WTC11 (cell line): ENCODE data around the gene CARS1. TPM values are rescaled to one million over a fixed set of nuclear protein-coding genes. Genes with fewer than 3 reads are reported as not detected.
"Not testable (repeated sequence)": the region's sequence is repeated elsewhere in the genome, so short reads cannot be mapped to it uniquely, and the experiment has no call there.

Source experiments
- ATAC-seq: fragments of 200-7000 bp; cut with Tn5 transposase; 2 replicates; pipeline ENCODE4 v1.10.0; 2021; ENCODE audit warnings: mild to moderate bottlenecking, moderate library complexity
- CTCF ChIA-PET: fragments of 300-600 bp; sonication (Branson Sonifier 250); formaldehyde crosslinking; loops from one replicate; lab custom pipeline; 2021; ENCODE audit warnings: antibody characterized with exemption; lab: Charles Lee
- POLR2A ChIA-PET: fragments of 350-600 bp; sonication (Branson Sonifier 250); formaldehyde crosslinking; loops from one replicate; lab custom pipeline; 2021; ENCODE audit warnings: antibody characterized with exemption; lab: Charles Lee
- DNase-seq: peaks from one replicate; pipeline ENCODE4 v3.0.0; 2021; ENCODE audit warnings: low spot score
- H3K27ac Mint-ChIP-seq: 2 replicates; pipeline ENCODE4 v1.8.0; 2021; ENCODE audit warnings: mixed read lengths
- H3K27me3 Mint-ChIP-seq: 2 replicates; pipeline ENCODE4 v1.8.0; 2021; ENCODE audit warnings: low read depth, mild to moderate bottlenecking, moderate library complexity, mixed read lengths
- H3K36me3 Mint-ChIP-seq: 2 replicates; pipeline ENCODE4 v1.8.0; 2021; ENCODE audit warnings: mixed read lengths
- H3K4me1 Mint-ChIP-seq: 2 replicates; pipeline ENCODE4 v1.8.0; 2022; ENCODE audit warnings: mixed read lengths
- H3K4me3 Mint-ChIP-seq: 2 replicates; pipeline ENCODE4 v1.8.0; 2021; ENCODE audit warnings: mild to moderate bottlenecking, moderate library complexity, mixed read lengths
- H3K9me3 Mint-ChIP-seq: 2 replicates; pipeline ENCODE4 v1.8.0; 2021; ENCODE audit warnings: mixed read lengths
- ELF4 ChIP-seq: sonication (generic); formaldehyde crosslinking; IDR thresholded peaks from 2 replicates; pipeline ENCODE4 v1.8.1; 2022; ENCODE audit warnings: low read depth, mild to moderate bottlenecking, moderate library complexity, missing genetic modification reagents
- GTF2I ChIP-seq: fragments of 250-450 bp; sonication (Bioruptor Pico); conservative IDR thresholded peaks from 2 replicates; pipeline ENCODE4 v1.4.0; 2021; ENCODE audit warnings: mild to moderate bottlenecking
- NFE2L1 ChIP-seq: sonication (generic); formaldehyde crosslinking; IDR thresholded peaks from 2 replicates; pipeline ENCODE4 v1.8.1; 2023; ENCODE audit warnings: missing genetic modification reagents
- NFYB ChIP-seq: sonication (generic); formaldehyde crosslinking; conservative IDR thresholded peaks from 2 replicates; pipeline ENCODE4 v1.8.0; 2022; ENCODE audit warnings: low read depth, missing genetic modification reagents
- NR2C2 ChIP-seq: sonication (generic); formaldehyde crosslinking; IDR thresholded peaks from 2 replicates; pipeline ENCODE4 v1.8.0; 2022; ENCODE audit warnings: mild to moderate bottlenecking, missing genetic modification reagents
- RELA ChIP-seq: sonication (generic); formaldehyde crosslinking; IDR thresholded peaks from 2 replicates; pipeline ENCODE4 v1.8.1; 2022; ENCODE audit warnings: missing genetic modification reagents, mild to moderate bottlenecking, borderline replicate concordance
- SMAD4 ChIP-seq: sonication (generic); formaldehyde crosslinking; IDR thresholded peaks from 2 replicates; pipeline ENCODE4 v1.8.0; 2022; ENCODE audit warnings: mild to moderate bottlenecking, missing genetic modification reagents
- ZNF219 ChIP-seq: sonication (generic); formaldehyde crosslinking; IDR thresholded peaks from 2 replicates; pipeline ENCODE4 v1.8.0; 2023; ENCODE audit warnings: missing genetic modification reagents, mild to moderate bottlenecking, borderline replicate concordance
- ZNF232 ChIP-seq: sonication (generic); formaldehyde crosslinking; IDR thresholded peaks from 2 replicates; pipeline ENCODE4 v1.8.0; 2022; ENCODE audit warnings: mild to moderate bottlenecking, missing genetic modification reagents
- ZNF423 ChIP-seq: fragments of 250-450 bp; sonication (Bioruptor Pico); IDR thresholded peaks from 2 replicates; pipeline ENCODE4 v2.1.2; 2022; ENCODE audit warnings: mild to moderate bottlenecking, moderate library complexity
- total RNA-seq: library from RNA; stranded (reverse); gene quantifications from 3 replicates; pipeline ENCODE4 v1.2.3, GENCODE V29; 2021
- TF ChIP-seq, protein P1 (sequence below): fragments of 250-450 bp; sonication (Bioruptor Pico); IDR thresholded peaks from 2 replicates; pipeline ENCODE4 v1.9.0; 2021; ENCODE audit warnings: mild to moderate bottlenecking, borderline replicate concordance
- TF ChIP-seq, protein P2 (sequence below): fragments of 250-450 bp; sonication (Bioruptor Pico); IDR thresholded peaks from 2 replicates; pipeline ENCODE4 v1.9.0; 2021; ENCODE audit warnings: moderate library complexity, mild to moderate bottlenecking, inconsistent platforms, borderline replicate concordance
- TF ChIP-seq, protein P3 (sequence below): sonication (generic); formaldehyde crosslinking; IDR thresholded peaks from 2 replicates; pipeline ENCODE4 v1.8.1; 2022; ENCODE audit warnings: low read depth, missing genetic modification reagents, borderline replicate concordance
- TF ChIP-seq, protein P4 (sequence below): sonication (generic); formaldehyde crosslinking; conservative IDR thresholded peaks from 2 replicates; pipeline ENCODE4 v1.8.1; 2022; ENCODE audit warnings: mild to moderate bottlenecking, missing genetic modification reagents
- TF ChIP-seq, protein P5 (sequence below): sonication (generic); formaldehyde crosslinking; IDR thresholded peaks from 2 replicates; pipeline ENCODE4 v1.8.0; 2022; ENCODE audit warnings: missing genetic modification reagents
- TF ChIP-seq, protein P6 (sequence below): sonication (generic); formaldehyde crosslinking; IDR thresholded peaks from 2 replicates; pipeline ENCODE4 v1.8.0; 2022; ENCODE audit warnings: mild to moderate bottlenecking, missing genetic modification reagents
- TF ChIP-seq, protein P7 (sequence below): sonication (generic); formaldehyde crosslinking; IDR thresholded peaks from 2 replicates; pipeline ENCODE4 v1.8.1; 2023; ENCODE audit warnings: mild to moderate bottlenecking, missing genetic modification reagents

The CARS1 gene
- total RNA-seq, 1 experiment from 2014 or later = 92.0 TPM

DNA sequence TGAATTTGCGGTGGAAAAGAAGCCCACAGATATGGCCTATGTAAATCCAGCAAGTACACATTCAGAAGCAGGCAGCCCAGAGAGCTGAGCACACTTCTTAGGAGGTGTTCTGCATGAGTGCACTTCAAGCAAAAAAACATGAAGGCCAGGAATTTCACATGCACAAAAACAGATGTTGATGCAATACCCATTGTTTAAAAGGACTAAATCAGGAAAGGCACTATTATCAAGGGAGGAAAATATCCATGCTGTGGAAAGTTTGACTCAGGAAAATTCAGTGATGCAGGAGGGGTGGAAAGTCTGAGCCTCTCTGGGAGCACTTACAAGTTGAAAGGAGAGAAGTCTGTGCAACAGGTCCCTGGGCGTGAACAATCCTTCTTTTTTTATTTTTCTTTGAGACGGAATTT lies 15.8 kb upstream of the CARS1 start (continued):
- TF ChIP-seq, protein P1, sequence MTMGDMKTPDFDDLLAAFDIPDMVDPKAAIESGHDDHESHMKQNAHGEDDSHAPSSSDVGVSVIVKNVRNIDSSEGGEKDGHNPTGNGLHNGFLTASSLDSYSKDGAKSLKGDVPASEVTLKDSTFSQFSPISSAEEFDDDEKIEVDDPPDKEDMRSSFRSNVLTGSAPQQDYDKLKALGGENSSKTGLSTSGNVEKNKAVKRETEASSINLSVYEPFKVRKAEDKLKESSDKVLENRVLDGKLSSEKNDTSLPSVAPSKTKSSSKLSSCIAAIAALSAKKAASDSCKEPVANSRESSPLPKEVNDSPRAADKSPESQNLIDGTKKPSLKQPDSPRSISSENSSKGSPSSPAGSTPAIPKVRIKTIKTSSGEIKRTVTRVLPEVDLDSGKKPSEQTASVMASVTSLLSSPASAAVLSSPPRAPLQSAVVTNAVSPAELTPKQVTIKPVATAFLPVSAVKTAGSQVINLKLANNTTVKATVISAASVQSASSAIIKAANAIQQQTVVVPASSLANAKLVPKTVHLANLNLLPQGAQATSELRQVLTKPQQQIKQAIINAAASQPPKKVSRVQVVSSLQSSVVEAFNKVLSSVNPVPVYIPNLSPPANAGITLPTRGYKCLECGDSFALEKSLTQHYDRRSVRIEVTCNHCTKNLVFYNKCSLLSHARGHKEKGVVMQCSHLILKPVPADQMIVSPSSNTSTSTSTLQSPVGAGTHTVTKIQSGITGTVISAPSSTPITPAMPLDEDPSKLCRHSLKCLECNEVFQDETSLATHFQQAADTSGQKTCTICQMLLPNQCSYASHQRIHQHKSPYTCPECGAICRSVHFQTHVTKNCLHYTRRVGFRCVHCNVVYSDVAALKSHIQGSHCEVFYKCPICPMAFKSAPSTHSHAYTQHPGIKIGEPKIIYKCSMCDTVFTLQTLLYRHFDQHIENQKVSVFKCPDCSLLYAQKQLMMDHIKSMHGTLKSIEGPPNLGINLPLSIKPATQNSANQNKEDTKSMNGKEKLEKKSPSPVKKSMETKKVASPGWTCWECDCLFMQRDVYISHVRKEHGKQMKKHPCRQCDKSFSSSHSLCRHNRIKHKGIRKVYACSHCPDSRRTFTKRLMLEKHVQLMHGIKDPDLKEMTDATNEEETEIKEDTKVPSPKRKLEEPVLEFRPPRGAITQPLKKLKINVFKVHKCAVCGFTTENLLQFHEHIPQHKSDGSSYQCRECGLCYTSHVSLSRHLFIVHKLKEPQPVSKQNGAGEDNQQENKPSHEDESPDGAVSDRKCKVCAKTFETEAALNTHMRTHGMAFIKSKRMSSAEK (CRISPR knock-in tag) = no peak
- no peak for TF ChIP-seq GTF2I (CRISPR knock-in tag)
- TF ChIP-seq, protein P2, sequence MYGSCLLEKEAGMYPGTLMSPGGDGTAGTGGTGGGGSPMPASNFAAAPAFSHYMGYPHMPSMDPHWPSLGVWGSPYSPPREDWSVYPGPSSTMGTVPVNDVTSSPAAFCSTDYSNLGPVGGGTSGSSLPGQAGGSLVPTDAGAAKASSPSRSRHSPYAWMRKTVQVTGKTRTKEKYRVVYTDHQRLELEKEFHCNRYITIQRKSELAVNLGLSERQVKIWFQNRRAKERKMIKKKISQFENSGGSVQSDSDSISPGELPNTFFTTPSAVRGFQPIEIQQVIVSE = no peak
- TF ChIP-seq, all 79 proteins: peak for 0

DNA sequence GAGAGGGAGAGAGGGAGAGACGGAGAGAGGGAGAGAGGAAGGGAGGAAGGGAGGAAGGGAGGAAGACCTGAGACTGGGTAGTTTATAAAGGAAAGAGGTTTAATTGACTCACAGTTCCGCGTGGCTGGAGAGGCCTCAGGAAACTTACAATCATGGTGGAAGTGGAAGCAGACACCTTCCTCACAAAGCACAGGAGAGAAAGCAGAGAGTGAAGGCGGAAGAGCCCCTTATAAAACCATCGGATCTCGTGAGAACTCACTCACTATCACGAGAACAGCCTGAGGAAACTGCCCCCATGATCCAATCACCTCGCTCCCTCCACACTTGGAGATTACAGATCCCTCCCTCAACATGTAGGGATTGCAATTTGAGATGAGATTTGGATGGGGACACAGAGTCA lies 12.2 kb upstream of the CARS1 start:
- POLR2A ChIA-PET = no interaction called here
- TF ChIP-seq NFYB (CRISPR knock-in tag) (no peak), SMAD4 (CRISPR knock-in tag) (no peak), ZNF232 (CRISPR knock-in tag) (no peak), ELF4 (CRISPR knock-in tag) (no peak), NFE2L1 (CRISPR knock-in tag) (no peak), ZNF423 (no peak), RELA (CRISPR knock-in tag) (no peak), ZNF219 (CRISPR knock-in tag) (no peak), NR2C2 (CRISPR knock-in tag) (no peak)
- TF ChIP-seq, protein P3, sequence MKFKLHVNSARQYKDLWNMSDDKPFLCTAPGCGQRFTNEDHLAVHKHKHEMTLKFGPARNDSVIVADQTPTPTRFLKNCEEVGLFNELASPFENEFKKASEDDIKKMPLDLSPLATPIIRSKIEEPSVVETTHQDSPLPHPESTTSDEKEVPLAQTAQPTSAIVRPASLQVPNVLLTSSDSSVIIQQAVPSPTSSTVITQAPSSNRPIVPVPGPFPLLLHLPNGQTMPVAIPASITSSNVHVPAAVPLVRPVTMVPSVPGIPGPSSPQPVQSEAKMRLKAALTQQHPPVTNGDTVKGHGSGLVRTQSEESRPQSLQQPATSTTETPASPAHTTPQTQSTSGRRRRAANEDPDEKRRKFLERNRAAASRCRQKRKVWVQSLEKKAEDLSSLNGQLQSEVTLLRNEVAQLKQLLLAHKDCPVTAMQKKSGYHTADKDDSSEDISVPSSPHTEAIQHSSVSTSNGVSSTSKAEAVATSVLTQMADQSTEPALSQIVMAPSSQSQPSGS = no peak
- TF ChIP-seq, protein P4, sequence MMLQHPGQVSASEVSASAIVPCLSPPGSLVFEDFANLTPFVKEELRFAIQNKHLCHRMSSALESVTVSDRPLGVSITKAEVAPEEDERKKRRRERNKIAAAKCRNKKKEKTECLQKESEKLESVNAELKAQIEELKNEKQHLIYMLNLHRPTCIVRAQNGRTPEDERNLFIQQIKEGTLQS = no peak
- TF ChIP-seq, protein P5, sequence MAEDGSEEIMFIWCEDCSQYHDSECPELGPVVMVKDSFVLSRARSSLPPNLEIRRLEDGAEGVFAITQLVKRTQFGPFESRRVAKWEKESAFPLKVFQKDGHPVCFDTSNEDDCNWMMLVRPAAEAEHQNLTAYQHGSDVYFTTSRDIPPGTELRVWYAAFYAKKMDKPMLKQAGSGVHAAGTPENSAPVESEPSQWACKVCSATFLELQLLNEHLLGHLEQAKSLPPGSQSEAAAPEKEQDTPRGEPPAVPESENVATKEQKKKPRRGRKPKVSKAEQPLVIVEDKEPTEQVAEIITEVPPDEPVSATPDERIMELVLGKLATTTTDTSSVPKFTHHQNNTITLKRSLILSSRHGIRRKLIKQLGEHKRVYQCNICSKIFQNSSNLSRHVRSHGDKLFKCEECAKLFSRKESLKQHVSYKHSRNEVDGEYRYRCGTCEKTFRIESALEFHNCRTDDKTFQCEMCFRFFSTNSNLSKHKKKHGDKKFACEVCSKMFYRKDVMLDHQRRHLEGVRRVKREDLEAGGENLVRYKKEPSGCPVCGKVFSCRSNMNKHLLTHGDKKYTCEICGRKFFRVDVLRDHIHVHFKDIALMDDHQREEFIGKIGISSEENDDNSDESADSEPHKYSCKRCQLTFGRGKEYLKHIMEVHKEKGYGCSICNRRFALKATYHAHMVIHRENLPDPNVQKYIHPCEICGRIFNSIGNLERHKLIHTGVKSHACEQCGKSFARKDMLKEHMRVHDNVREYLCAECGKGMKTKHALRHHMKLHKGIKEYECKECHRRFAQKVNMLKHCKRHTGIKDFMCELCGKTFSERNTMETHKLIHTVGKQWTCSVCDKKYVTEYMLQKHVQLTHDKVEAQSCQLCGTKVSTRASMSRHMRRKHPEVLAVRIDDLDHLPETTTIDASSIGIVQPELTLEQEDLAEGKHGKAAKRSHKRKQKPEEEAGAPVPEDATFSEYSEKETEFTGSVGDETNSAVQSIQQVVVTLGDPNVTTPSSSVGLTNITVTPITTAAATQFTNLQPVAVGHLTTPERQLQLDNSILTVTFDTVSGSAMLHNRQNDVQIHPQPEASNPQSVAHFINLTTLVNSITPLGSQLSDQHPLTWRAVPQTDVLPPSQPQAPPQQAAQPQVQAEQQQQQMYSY (CRISPR knock-in tag) = no peak
- TF ChIP-seq, protein P6, sequence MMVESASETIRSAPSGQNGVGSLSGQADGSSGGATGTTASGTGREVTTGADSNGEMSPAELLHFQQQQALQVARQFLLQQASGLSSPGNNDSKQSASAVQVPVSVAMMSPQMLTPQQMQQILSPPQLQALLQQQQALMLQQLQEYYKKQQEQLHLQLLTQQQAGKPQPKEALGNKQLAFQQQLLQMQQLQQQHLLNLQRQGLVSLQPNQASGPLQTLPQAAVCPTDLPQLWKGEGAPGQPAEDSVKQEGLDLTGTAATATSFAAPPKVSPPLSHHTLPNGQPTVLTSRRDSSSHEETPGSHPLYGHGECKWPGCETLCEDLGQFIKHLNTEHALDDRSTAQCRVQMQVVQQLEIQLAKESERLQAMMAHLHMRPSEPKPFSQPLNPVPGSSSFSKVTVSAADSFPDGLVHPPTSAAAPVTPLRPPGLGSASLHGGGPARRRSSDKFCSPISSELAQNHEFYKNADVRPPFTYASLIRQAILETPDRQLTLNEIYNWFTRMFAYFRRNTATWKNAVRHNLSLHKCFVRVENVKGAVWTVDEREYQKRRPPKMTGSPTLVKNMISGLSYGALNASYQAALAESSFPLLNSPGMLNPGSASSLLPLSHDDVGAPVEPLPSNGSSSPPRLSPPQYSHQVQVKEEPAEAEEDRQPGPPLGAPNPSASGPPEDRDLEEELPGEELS (CRISPR knock-in tag) = no peak
- TF ChIP-seq, protein P7, sequence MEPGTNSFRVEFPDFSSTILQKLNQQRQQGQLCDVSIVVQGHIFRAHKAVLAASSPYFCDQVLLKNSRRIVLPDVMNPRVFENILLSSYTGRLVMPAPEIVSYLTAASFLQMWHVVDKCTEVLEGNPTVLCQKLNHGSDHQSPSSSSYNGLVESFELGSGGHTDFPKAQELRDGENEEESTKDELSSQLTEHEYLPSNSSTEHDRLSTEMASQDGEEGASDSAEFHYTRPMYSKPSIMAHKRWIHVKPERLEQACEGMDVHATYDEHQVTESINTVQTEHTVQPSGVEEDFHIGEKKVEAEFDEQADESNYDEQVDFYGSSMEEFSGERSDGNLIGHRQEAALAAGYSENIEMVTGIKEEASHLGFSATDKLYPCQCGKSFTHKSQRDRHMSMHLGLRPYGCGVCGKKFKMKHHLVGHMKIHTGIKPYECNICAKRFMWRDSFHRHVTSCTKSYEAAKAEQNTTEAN (CRISPR knock-in tag) = no peak
- TF ChIP-seq, protein P2 = no peak
- TF ChIP-seq, all 79 proteins: peak for 0
- Mint-ChIP-seq H3K4me1 (peaks cover 2% of the 10 kb centered on the region), H3K36me3 (peaks cover 15% of the 10 kb centered on the region), H3K4me3 (no peak overlapping the region), H3K9me3 (peaks cover 16% of the 10 kb centered on the region), H3K27ac (no peak overlapping the region), H3K27me3 (peaks cover 6% of the 10 kb centered on the region)
- DNase-seq (no peak), ATAC-seq (no peak)
- CTCF ChIA-PET = no interaction called here

DNA sequence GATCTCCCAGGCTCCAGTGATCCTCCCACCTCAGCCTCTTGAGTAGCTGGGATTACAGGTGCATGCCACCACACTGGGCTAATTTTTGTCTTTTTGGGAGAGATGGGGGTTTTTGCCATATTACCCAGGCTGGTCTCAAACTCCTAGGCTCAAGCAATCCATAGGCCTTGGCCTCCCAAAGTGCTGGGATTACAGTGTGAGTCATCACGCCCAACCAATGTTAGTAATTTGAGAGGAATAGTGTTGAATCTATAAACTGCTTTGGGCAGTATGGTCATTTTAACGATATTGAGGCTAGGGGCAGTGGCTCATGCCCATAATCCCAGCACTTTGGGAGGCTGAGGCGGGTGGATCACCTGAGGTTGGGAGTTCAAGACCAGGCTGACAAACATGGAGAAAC lies 9.1 kb upstream of the CARS1 start:
- H3K4me3 Mint-ChIP-seq, ATAC-seq, POLR2A ChIA-PET, DNase-seq, H3K27me3 Mint-ChIP-seq, H3K27ac Mint-ChIP-seq, CTCF ChIA-PET: not testable (repeated sequence)
- H3K4me1 Mint-ChIP-seq = peaks cover 17% of the 10 kb centered on the region
- H3K9me3 Mint-ChIP-seq = peaks cover 22% of the 10 kb centered on the region
- peaks cover 23% of the 10 kb centered on the region for H3K36me3 Mint-ChIP-seq
